ENCODE data around the gene BRICD5.

Gene BRICD5

DNA sequence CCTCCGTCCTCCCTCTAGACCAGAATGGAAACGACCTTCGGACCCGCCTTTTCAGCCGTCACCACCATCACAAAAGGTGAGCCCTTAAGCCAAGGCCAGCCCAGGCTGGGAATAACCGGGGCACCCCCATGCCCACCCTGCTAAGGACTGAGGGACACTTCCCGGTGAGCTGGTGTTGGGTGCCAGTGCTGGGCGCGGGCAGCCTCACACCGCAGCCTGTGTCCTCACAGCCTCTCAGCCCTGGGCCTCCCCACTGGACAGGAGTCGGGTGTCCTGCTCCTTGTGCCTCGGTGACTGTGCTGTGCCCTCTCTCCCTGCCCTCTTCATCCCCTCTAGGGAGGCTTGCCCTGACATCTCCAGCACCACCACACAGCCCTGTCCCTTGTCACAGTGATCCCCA lies 44.8 kb downstream of the BRICD5 start:
- Histone ChIP-seq H2AFZ (ENCODE audit: low read depth, low read length) (no peak overlapping the region), H4K20me1 (ENCODE audit: insufficient read depth, low read length) (peaks cover 41% of the 10 kb centered on the region), H3K79me2 (ENCODE audit: insufficient read depth, low read length) (peaks cover 50% of the 10 kb centered on the region), H3K4me1 (ENCODE audit: insufficient read depth, low read length) (no peaks in the 10 kb centered on the region), H3K27ac (ENCODE audit: low read length) (no peak overlapping the region), H3K9me3 (ENCODE audit: insufficient read depth, low read length, severe bottlenecking) (peaks cover 11% of the 10 kb centered on the region), H3K4me2 (ENCODE audit: insufficient read depth, low read length) (no peak overlapping the region), H3K4me3 (ENCODE audit: low read depth in 1 of 2, low read length in 2 of 2) (no peak overlapping the region), H3K36me3 (ENCODE audit: insufficient read depth, low read length) (peaks cover 68% of the 10 kb centered on the region), H3K27me3 (ENCODE audit: insufficient read depth, low read length, poor library complexity) (no peaks in the 10 kb centered on the region), H3K9ac (ENCODE audit: low read depth, low read length) (no peak overlapping the region)
- no peak for ATAC-seq (ENCODE audit: insufficient read depth, low read depth)
- no peak for TF ChIP-seq EZH2 (IDR thresholded peaks at IDR 0.05; ENCODE audit: borderline replicate concordance, low read depth, low read length, severe bottlenecking)
- TF ChIP-seq, protein P1, sequence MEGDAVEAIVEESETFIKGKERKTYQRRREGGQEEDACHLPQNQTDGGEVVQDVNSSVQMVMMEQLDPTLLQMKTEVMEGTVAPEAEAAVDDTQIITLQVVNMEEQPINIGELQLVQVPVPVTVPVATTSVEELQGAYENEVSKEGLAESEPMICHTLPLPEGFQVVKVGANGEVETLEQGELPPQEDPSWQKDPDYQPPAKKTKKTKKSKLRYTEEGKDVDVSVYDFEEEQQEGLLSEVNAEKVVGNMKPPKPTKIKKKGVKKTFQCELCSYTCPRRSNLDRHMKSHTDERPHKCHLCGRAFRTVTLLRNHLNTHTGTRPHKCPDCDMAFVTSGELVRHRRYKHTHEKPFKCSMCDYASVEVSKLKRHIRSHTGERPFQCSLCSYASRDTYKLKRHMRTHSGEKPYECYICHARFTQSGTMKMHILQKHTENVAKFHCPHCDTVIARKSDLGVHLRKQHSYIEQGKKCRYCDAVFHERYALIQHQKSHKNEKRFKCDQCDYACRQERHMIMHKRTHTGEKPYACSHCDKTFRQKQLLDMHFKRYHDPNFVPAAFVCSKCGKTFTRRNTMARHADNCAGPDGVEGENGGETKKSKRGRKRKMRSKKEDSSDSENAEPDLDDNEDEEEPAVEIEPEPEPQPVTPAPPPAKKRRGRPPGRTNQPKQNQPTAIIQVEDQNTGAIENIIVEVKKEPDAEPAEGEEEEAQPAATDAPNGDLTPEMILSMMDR (IDR thresholded peaks at IDR 0.05; ENCODE audit: borderline replicate concordance, extremely low read depth, low read length, poor library complexity, severe bottlenecking): no peak
- no peak for DNase-seq

DNA sequence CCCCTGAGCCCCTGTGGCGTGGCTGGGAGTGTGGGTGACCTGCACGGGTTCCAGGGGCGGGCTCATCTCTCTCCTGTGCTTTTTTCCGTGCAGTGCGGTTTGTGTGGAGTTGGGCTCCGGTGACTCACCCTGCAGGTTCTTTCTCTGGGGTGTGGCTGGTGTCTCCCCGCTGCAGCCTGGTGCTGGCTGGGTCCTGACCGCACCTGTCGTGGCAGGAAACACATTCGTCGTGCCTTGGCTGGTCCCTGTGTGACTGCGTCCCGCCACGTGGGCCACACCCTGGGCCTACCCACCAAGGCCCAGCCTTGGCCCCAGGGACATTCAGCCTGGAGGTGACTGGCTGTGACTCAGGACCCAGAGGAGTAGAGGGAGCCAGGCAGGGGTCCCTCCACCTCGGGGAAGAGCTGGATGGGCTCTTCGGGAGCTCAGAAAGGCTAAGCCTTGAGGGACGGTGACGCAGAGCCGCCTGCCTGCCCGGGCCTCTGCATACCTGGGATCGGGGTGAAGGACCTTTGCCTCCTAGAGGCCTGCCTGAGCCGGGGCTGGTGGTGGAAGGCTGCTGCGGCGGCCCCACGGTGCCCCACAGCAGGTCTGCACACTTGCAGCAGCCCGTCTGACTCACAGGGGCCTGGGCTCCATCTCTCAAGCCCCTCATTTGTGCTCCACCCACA lies 47.3 kb downstream of the BRICD5 start:
- DNase-seq (no peak), ATAC-seq (ENCODE audit: insufficient read depth, low read depth) (no peak)
- Histone ChIP-seq H3K4me3 (ENCODE audit: low read depth in 1 of 2, low read length in 2 of 2) (no peak overlapping the region; a peak in 1 of 4 replicates), H3K27me3 (ENCODE audit: insufficient read depth, low read length, poor library complexity) (no peaks in the 10 kb centered on the region), H3K9ac (ENCODE audit: low read depth, low read length) (no peak overlapping the region), H3K4me2 (ENCODE audit: insufficient read depth, low read length) (no peak overlapping the region), H3K4me1 (ENCODE audit: insufficient read depth, low read length) (peaks cover 6% of the 10 kb centered on the region), H3K9me3 (ENCODE audit: insufficient read depth, low read length, severe bottlenecking) (peaks cover 11% of the 10 kb centered on the region), H2AFZ (ENCODE audit: low read depth, low read length) (no peak overlapping the region), H3K79me2 (ENCODE audit: insufficient read depth, low read length) (peaks cover 74% of the 10 kb centered on the region), H3K27ac (ENCODE audit: low read length) (no peak overlapping the region), H3K36me3 (ENCODE audit: insufficient read depth, low read length) (peaks cover 48% of the 10 kb centered on the region), H4K20me1 (ENCODE audit: insufficient read depth, low read length) (peaks cover 63% of the 10 kb centered on the region)
- no peak for TF ChIP-seq EZH2 (IDR thresholded peaks at IDR 0.05; ENCODE audit: borderline replicate concordance, low read depth, low read length, severe bottlenecking)
- TF ChIP-seq, protein P1 (IDR thresholded peaks at IDR 0.05; ENCODE audit: borderline replicate concordance, extremely low read depth, low read length, poor library complexity, severe bottlenecking): no peak

DNA sequence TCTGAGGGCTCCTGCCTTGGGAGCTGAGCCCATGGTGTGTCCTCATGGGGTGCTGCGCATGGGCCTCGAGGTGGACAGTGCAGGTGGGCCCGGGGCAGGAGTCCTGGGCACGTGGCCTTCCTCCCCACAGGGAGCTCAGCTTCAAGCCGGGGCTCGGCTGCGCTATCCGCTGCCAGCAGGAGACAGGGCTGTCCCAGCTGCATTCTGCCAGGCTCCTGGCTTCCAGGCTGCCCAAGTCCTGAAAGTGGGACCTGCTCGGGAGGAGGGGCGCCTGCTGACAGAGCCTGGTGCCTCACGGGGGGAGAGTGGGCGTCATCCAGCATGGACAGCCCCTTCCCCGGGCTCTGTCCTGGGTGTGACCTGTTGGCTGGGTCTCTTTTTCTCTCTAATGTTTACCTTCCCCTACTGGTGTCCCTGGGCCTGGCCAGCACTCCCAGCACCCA lies 48.0 kb downstream of the BRICD5 start:
- H3K4me1 ChIP-seq (ENCODE audit: insufficient read depth, low read length): peaks cover 13% of the 10 kb centered on the region
- H3K4me3 ChIP-seq (ENCODE audit: low read depth in 1 of 2, low read length in 2 of 2): no peak overlapping the region
- H3K27ac ChIP-seq (ENCODE audit: low read length): no peak overlapping the region
- H3K36me3 ChIP-seq (ENCODE audit: insufficient read depth, low read length): peaks cover 48% of the 10 kb centered on the region
- peaks cover 80% of the 10 kb centered on the region for H3K79me2 ChIP-seq (ENCODE audit: insufficient read depth, low read length)
- DNase-seq (no peak), ATAC-seq (ENCODE audit: insufficient read depth, low read depth) (no peak)
- no peak for TF ChIP-seq EZH2 (IDR thresholded peaks at IDR 0.05; ENCODE audit: borderline replicate concordance, low read depth, low read length, severe bottlenecking)
- TF ChIP-seq, protein P1 (IDR thresholded peaks at IDR 0.05; ENCODE audit: borderline replicate concordance, extremely low read depth, low read length, poor library complexity, severe bottlenecking): no peak
- H3K4me2 ChIP-seq (ENCODE audit: insufficient read depth, low read length): no peak overlapping the region
- peaks cover 63% of the 10 kb centered on the region for H4K20me1 ChIP-seq (ENCODE audit: insufficient read depth, low read length)
- H3K9me3 ChIP-seq (ENCODE audit: insufficient read depth, low read length, severe bottlenecking): peaks cover 11% of the 10 kb centered on the region
- no peak overlapping the region for H3K9ac ChIP-seq (ENCODE audit: low read depth, low read length)
- H2AFZ ChIP-seq (ENCODE audit: low read depth, low read length): no peak overlapping the region
- no peaks in the 10 kb centered on the region for H3K27me3 ChIP-seq (ENCODE audit: insufficient read depth, low read length, poor library complexity)
